HG03280 (cell line): ENCODE data around the gene LIPE.
A peak's percentile ranks its signal among the peaks of the same experiment; 100 is the strongest.

Source experiments
- ATAC-seq: cut with Tn5 transposase; IDR thresholded peaks from one replicate; pipeline ENCODE4 v1.9.1; 2021; ENCODE audit warnings: mild to moderate bottlenecking, moderate library complexity; ENCODE audit not compliant: unreplicated experiment

Gene LIPE

DNA sequence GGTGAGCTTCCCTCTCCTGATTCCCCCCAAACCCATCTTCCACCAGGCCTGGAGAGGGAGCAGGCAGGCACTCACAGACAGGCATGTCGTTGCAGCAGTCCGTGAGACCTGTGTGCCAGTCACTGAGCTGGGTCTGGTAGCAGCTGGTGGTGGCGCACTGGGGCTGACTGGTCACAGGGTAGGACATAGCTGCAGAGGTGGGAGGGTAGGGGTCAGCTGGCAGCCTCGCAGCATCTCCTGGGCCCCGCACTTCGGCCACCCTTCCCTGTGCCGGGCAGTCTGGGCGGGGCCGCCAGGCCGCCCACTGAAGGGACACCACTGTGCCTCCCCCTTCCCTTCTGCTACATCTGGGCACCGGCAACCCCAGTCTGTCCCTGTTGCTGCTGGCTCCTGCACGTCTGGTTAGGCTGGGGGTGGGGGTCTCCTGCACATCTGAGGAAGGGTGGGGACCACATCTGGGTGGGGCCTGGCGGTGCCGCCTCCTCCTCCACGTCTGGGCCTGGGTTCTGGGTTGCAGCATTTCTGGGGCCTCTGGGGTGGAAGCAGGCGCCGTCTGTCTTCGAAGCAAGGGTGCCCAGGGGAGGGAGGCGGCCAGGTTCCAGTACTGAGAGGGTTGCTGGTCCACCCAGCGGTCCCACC lies 38.2 kb downstream of the LIPE start:
- no peak for ATAC-seq

DNA sequence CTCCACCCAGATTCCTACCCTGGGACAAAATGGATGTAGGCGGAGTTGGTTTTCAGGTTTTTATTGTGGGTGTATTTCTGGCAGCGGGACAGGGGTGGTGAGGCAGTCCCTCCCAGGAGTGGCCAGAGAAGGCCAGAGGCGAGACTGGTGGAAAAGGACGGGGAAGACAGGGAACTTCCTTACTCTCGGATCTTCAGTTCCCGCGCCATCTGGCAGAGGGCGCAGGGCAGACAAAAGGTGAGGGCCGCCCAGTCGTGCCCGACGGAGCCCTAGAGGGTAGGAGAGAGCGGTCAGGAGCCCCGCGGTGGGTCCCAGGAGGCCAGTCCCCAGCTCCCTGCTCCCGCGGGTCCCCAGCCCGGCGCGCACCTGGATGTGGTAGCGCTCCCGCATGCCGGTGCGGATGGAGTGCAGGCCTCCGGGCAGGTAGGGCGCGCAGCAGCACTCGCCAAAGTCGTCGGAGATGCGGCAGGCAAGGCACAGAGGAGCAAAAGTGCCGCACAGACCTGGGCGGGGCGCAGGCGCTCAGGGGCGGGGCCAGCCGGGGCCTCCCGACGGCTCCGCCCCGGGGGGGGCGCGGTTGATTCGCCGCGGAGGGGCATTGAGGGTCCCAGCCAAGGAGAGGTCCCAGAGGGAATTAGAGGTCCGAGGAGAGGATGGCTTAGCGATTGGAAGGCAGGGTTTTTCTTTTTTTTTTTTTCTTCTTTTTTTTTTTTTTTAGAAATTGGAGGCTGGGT lies 40.0 kb downstream of the LIPE start:
- peak; percentile 63 for ATAC-seq

DNA sequence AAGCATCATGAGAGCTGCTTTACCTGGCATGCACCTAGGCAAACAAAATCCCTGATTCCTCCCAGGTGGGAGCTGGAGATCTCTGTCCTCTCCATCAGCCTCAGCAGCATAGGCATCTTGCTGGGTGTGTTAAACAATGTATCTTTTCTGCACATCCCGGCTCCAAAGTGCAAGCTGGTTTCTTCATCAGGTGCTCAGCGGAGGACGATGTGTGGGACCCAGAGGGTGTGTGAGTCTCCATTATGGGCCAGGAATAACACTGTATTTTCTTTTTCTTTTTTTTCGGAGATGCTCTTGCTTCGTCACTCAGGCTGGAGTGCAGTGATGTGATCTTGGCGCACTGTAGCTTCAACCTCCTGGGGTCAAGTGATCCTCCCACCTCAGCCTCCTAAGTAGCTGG lies 47.0 kb downstream of the LIPE start:
- ATAC-seq = no peak

DNA sequence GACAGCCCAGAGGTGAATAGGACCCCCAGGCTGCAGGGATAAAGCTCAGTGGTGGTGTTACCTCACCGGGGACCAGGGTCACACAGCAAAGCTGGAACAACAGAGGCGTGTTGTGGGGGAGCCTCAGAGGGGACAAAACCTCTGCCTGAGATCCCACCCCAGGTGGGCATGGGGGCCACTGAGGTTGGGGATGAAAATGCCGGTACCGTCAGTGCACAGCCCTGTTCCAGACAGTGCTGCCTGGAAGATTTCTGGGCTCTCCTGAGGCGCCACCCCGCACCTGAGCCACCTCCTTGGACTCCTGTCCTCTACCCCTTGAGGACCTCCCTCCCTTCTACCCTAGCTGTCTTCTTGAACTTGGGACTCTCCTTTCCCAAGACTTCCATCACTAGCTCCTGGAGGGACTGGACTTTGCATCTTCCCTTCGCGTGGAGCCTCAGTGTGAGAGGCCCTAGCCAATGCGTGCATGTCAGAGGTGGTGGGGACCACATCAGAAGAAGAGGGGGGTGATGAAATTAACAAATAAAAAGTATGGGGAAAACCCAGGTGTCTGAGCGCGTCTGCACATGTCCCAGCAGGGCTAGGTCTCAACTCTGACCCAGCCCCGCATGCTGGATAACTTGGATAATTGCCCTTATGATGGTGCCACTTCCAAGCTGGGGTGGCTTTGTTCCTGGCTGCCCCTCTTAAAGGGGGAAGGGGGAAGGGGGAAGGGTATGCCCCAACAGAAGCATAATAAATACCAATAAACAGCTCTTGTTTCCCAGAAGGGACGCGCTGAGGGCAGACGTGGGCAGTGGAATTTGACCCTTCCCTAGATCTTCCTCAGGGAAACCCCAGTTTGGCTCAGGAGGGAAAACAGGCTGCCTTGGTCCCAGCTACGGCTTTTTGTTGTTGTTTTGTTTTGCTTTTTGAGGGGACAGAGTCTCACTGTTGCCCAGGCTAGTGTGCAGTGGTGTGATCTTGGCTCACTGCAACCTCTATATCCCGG lies 48.7 kb downstream of the LIPE start:
- ATAC-seq = no peak

DNA sequence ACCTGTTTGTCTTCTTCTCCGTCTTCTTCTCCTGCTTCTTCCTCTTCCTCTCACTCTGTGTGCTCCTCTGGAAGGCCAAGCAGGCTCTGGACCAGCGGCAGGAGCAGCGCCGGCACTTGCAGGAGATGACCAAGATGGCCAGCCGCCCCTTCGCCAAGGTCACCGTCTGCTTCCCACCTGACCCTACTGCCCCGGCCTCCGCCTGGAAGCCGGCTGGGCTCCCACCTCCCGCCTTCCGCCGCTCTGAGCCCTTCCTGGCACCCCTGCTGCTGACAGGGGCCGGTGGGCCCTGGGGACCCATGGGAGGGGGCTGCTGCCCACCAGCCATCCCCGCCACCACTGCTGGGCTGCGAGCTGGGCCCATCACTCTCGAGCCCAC lies 51.0 kb downstream of the LIPE start:
- ATAC-seq = no peak

DNA sequence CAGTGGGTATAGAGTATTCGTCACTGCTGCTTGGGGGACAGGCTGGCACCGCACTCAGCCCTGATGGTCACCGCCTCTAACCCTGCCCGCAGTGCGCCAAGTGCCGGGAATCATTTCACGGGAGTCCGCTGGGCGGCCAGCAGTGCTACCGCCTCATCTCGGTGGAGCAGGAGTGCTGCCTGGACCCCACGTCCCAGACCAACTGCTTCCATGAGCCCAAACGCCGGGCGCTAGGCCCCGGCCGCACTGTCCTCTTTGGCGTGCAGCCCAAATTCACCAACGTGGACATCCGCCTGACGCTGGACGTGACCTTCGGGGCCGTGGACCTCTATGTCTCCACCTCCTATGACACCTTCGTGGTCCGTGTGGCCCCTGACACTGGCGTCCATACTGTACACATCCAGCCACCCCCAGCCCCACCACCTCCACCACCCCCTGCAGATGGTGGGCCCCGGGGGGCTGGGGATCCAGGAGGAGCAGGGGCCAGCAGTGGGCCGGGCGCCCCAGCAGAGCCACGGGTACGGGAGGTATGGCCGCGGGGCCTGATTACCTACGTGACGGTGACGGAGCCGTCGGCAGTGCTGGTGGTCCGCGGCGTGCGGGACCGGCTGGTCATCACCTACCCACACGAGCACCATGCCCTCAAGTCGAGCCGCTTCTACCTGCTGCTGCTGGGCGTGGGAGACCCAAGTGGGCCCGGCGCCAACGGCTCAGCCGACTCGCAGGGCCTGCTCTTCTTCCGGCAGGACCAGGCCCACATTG lies 51.6 kb downstream of the LIPE start:
- no peak for ATAC-seq

DNA sequence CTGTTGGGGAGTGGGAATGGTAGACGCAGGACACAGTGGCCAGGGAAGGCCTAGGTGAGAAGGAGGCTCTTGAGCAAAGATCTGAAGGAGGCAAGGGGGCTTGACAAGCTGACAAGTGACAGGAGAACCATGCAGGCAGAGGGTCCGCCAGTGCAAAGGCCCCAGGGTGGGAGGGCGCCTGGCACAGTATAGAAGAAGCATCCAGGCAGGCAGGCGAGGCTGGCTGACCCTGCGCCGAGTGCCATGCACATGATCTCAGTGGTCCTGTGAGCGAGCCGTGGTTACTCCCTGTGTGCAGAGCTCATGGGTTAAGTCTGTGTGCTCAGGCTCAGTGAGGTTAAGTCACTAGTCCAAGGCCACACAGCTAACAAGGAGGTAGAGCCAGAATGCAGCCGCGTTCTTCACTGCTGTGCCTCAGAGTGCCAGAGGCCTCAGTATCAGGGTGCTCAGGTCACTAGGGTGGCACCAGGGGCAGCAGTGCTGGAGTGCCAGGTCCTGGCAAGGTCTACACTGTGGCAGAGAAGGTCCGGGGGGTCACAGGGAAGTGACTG lies 52.3 kb downstream of the LIPE start:
- no peak for ATAC-seq

DNA sequence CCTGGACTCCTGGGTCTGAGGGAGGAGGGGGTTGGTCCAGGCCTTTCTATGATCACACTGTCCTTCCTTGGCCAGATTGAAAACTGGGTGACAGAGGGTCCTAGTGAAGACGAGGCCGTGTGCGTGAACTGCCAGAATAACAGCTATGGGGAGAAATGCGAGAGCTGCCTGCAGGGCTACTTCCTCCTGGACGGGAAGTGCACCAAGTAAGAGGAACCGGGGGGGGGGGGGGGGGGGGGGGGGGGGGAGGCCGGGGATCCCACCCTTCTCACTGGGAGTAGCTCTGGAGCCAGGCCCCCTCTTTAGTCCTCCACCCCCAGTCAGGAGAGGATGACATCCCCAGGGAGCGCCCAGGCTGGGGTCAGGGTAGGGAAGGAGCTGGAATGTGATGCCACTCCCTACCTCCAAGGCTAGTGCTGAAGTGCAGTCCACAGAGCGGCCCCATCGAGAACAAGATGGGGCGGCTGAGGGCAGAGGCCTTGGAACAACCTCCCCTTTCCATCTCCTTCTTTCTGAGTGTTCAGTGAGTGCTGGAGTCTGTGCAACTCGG lies 56.5 kb downstream of the LIPE start:
- ATAC-seq = no peak

DNA sequence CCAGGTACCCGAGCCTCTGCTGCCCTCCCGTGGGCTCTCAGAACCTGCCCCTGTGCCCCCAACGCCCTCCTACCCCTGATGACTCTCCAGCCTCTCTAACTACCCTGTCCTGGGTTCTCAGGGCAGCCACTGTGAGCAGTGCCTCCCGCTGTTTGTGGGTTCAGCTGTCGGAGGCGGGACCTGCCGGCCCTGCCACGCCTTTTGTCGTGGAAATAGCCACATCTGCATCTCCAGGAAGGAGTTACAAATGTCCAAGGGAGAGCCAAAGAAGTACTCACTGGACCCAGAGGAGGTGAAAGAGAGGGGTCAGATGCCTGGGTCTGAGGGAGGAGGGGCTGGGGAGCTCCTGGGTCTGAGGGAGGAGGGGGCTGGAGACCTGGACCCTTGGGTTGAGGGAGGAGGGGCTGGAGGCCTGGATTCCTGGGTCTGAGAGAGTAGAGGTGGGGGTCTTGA lies 57.1 kb downstream of the LIPE start:
- no peak for ATAC-seq

DNA sequence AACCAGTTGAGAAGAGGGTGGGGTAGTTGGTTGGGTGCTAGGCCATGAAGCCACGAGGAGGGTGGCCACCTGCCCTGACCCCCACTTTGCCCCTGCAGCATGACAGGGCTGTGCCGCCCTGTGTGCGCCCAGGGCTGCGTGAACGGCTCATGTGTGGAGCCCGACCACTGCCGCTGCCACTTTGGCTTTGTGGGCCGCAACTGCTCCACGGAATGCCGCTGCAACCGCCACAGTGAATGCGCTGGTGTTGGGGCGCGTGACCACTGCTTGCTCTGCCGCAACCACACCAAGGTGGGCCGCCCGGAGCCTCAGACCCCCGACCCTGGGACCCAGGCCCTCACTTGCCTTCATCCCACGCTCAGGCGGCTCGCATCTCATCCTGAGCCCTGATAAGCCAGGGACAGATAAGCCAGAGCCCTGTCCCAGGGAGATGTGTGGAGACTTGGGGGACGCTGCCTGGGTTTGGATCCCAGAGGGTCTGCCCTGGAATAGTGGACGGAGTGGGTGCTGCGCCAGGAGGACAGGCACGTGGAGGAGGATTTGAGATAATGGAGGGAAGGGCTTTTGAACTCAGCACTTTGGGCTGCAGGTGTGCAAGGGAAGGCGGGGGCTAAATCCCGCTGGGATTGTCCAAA lies 57.6 kb downstream of the LIPE start:
- ATAC-seq = no peak

DNA sequence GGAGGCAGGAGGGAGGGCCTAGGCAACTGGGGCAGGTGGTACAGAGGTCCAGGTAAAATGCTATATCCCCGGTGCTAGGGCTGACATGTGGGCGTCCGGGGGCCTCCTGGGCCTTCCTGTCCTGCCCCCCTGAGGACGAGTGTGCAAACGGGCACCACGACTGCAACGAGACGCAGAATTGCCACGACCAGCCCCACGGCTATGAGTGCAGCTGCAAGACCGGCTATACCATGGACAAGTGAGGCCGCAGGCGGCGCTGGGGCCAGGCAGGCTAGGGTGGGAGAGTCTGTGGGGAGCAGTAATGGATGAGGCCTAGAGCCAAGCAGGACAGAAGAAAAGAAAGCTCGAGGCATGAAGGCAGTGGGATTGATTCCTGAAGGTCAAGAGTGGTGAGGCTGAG lies 58.4 kb downstream of the LIPE start:
- ATAC-seq = no peak

DNA sequence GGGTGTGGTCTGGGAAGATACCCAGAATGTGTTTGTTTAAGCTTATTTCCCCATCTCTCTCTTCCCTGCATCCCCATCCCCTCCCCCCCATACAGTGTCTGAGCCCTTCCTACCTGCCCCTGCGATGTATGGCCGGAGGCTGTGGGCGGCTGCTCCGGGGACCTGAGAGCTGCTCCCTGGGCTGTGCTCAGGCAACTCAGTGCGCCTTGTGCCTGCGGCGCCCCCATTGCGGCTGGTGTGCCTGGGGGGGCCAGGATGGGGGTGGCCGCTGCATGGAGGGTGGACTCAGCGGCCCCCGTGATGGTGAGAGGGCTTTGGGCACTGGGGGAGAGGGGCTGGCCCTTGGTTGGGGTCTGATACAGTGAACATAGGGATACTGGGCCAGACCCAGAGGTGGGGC lies 58.8 kb downstream of the LIPE start:
- ATAC-seq = no peak

DNA sequence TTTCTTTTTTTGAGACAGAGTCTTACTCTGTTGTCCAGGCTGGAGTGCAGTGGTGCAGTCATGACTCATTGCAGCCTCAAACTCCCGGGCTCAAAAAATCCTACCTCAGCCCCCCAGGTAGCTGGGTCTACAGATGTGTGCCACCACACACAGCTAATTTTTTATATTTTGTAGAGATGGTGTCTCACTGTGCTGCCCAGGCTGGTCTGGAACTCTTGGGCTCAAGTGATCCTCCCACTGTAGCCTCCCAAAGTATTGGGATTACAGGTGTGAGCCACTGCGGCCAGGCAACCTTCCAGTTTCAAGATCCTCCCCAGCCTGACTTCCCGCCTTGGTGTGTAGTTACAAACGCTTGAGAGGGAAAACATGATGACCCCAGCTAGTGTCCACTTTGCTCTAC lies 59.3 kb downstream of the LIPE start:
- ATAC-seq = no peak

DNA sequence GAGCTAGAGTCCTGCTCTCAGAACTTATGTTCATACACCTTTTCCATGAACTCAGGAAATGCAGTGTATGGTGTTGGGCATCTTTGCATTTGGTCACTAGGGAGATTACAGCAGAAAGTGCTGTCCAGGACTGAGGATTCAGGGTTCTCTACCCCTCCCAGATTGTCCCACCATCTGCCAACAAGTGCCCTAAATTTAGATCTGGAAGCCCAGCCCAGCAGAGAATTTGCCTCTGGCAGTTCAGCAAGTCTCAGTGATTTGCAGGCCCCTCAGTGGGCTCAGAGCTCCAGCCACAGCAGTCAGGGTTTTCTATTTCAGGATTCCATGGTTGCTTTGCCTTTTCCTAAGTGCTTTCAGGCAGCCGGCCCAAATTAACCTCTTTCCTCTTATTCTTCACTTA lies 60.5 kb downstream of the LIPE start:
- no peak for ATAC-seq

DNA sequence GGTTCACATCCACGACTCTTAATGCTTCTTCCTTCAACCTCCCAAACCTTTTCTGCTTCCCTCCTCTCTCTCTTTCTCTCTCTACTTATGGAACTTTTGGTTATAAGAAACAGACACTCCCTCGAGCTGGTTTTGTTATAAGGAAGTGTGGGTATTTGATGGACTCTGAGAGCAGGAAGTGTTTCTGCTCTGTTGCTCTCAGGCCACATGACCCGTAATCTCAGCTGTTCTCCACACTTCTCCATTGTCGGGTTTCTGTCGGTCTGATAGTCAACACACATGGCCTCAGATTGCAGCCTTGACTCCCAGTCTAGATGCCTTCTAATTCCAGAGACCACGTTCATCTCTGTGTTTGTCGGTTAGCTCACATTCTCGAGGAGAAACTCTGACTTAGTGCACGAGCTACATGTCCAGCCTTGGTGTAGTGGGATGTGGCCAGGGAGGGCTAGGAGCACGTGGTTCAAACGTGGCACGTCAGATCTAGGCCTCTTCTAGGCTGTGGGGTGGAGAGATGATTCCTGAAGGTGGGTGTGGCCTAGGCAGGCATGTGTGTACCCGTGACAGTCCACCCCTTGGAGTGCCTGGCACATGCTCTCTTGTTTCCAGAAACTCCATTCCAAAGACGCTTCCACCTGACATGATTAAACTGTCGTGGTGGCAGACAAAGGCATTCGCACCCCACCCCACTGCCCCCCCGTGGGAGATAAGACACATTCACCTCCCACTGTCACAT lies 63.4 kb downstream of the LIPE start:
- ATAC-seq = no peak

DNA sequence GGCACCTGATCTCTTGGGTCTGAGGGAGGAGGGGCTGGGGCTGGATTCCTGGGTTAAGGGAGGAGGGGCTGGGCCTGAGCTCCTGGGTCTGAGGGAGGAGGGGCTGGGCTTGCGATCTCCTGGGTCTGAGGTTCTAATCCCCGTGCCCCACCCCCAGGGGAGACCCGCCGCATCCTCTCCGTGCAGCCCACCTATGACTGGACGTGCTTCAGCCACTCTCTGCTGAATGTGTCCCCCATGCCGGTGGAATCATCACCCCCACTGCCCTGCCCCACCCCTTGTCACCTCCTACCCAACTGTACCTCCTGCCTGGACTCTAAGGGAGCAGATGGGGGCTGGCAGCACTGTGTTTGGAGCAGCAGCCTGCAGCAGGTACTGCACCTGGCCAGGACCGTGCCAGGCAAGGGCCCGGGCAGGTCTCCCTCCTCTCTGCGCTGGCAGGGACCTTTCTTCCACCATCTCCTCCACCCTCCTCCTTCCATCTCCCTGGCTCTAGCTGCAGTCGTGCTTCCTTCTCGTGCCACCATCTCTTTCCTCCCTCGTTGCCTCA lies 64.2 kb downstream of the LIPE start:
- ATAC-seq = no peak

DNA sequence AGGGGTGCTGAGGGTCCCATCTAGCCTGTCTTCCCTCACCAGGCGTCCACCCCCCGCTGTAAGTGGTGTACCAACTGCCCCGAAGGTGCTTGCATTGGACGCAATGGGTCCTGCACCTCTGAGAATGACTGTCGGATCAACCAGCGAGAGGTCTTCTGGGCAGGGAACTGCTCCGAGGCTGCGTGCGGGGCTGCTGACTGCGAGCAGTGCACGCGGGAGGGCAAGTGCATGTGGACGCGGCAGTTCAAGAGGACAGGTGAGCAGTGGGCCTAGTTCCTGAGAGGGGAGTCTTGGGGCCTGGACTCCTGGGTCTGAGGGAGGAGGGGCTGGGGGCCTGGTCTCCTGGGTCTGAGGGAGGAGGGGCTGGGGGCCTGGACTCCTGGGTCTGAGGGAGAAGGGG lies 64.8 kb downstream of the LIPE start:
- ATAC-seq = no peak

DNA sequence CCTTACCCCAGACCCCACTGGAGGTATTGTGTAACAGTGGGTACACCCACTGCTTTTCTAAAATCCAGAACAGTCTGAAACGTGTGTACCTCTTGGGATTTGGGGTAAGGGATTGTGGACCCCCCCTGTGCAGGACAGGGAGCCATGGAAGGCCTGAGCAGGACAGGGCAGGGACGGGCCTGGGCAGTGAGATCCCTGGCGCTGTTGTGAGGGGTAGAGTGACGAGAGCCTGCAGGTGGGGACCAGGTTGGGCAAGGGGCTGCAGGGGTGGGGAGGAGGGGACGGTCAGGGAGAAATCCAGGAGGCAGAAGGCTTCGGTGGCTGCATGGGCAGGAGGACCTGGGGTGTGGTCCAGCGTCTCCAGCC lies 65.7 kb downstream of the LIPE start:
- ATAC-seq = no peak
